ENCODE results near the gene HCRTR2.
"Not testable (repeated sequence)": the region's sequence is repeated elsewhere in the genome, so short reads cannot be mapped to it uniquely, and the experiment has no call there.

The HCRTR2 gene

DNA sequence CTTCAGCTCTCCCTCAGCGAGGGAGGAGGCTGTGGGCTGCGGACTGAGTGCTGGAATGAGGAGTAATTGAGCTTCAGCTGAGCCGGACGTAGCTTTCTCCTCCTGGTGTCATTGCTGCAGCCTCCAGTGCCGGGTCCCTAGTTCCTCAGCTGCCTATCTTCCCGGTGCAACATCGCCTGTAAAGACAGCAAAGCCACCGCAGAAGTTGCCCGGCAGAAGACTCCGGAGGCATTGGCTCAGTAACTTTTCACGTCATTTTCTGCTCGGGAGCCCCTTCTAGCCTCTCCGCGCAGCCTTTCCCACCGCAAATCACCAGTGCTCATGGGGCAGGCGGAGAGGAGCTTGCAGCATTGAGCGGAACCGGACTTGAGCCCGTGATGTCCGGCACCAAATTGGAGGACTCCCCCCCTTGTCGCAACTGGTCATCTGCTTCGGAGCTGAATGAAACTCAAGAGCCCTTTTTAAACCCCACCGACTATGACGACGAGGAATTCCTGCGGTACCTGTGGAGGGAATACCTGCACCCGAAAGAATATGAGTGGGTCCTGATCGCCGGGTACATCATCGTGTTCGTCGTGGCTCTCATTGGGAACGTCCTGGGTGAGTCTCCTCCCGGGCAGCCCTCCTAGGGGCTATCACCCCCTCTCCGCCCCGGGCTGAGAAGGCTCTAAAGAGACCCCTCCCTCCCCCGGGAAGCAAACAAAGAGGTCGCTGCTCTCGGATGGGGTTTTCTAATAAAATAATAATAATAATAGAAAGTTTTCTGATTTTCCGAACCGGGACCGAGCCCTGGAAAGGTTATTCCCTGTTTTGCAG, at the start of gene HCRTR2:
HCRTR2 (plus strand) TSS at position 305 of the 816 bp plus-strand sequence; CDS start at position 378, 73 bp downstream.
- Histone ChIP-seq H3K9me3 (ENCODE audit: control insufficient read depth in 2 of 2, low read length in 2 of 2) (no peaks in the 10 kb centered on the region), H3K27me3 (ENCODE audit: control insufficient read depth in 1 of 2, insufficient read depth in 2 of 2, low read length in 2 of 2) (peaks cover 17 to 18% of the 10 kb centered on the region in 2 donors), H3K27ac (ENCODE audit: low read length) (no peak within 1 kb of the TSS), H3K4me1 (ENCODE audit: control insufficient read depth, insufficient read depth, low read length) (peaks cover 3% of the 10 kb centered on the region), H3K36me3 (ENCODE audit: control insufficient read depth in 2 of 2, insufficient read depth in 2 of 2, low read length in 2 of 2) (no peaks in the 10 kb centered on the region), H3K4me3 (ENCODE audit: low read length in 2 of 2) (peak within 1 kb of the TSS; percentile 9 to 61), H3K9ac (ENCODE audit: low read length in 2 of 2) (no peak within 1 kb of the TSS)

DNA sequence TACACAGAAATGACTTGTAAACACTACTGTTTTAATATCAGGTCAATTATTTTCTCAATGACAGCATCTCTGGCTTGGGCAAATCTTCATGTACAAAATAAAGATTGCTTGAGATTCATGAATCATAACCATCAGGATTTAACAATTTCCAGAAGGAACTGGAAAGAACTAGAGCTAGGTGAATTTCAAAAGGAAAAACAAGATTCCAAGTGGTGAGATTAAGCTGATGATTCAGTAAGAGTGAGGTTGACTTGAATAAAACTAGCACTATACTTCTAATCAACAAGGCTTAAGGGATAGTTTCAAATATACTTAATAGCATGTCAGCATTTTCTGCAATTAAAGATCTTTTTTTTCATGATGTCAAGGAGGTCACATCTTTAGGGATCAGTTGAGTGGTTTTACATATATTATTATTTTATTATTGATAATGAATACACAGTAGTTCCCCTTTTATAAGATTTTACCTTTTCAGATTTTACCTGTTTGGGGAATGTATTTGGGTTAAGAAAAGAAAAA, 43.5 kb upstream of the HCRTR2 start:
- Histone ChIP-seq H3K27me3 (ENCODE audit: control insufficient read depth in 1 of 2, insufficient read depth in 2 of 2, low read length in 2 of 2) (no peaks in the 10 kb centered on the region), H3K9ac (ENCODE audit: low read length in 2 of 2) (no peak overlapping the region), H3K4me3 (ENCODE audit: low read length in 2 of 2) (no peak overlapping the region), H3K9me3 (ENCODE audit: control insufficient read depth in 2 of 2, low read length in 2 of 2) (no peaks in the 10 kb centered on the region), H3K27ac (ENCODE audit: low read length) (no peak overlapping the region), H3K4me1 (ENCODE audit: control insufficient read depth, insufficient read depth, low read length) (no peaks in the 10 kb centered on the region), H3K36me3 (ENCODE audit: control insufficient read depth in 2 of 2, insufficient read depth in 2 of 2, low read length in 2 of 2) (no peaks in the 10 kb centered on the region)

GRCh38 chr6:55131616-55132015, 42.7 kb upstream of the HCRTR2 start:
- H3K27ac ChIP-seq (ENCODE audit: low read length) = no peak overlapping the region
- H3K4me3 ChIP-seq (ENCODE audit: low read length in 2 of 2) = no peak overlapping the region
- no peaks in the 10 kb centered on the region for H3K36me3 ChIP-seq (ENCODE audit: control insufficient read depth in 2 of 2, insufficient read depth in 2 of 2, low read length in 2 of 2)
- H3K27me3 ChIP-seq (ENCODE audit: control insufficient read depth in 1 of 2, insufficient read depth in 2 of 2, low read length in 2 of 2) = no peaks in the 10 kb centered on the region
- no peak overlapping the region for H3K9ac ChIP-seq (ENCODE audit: low read length in 2 of 2)
- no peaks in the 10 kb centered on the region for H3K4me1 ChIP-seq (ENCODE audit: control insufficient read depth, insufficient read depth, low read length)
- H3K9me3 ChIP-seq (ENCODE audit: control insufficient read depth in 2 of 2, low read length in 2 of 2) = no peaks in the 10 kb centered on the region

GRCh38 chr6:55136916-55137315, 37.4 kb upstream of the HCRTR2 start:
- H3K9me3 ChIP-seq (ENCODE audit: control insufficient read depth in 2 of 2, low read length in 2 of 2) = no peaks in the 10 kb centered on the region
- no peaks in the 10 kb centered on the region for H3K4me1 ChIP-seq (ENCODE audit: control insufficient read depth, insufficient read depth, low read length)
- H3K27me3 ChIP-seq (ENCODE audit: control insufficient read depth in 1 of 2, insufficient read depth in 2 of 2, low read length in 2 of 2) = no peaks in the 10 kb centered on the region
- H3K4me3 ChIP-seq (ENCODE audit: low read length in 2 of 2) = no peak overlapping the region
- no peak overlapping the region for H3K9ac ChIP-seq (ENCODE audit: low read length in 2 of 2)
- H3K27ac ChIP-seq (ENCODE audit: low read length) = no peak overlapping the region
- no peaks in the 10 kb centered on the region for H3K36me3 ChIP-seq (ENCODE audit: control insufficient read depth in 2 of 2, insufficient read depth in 2 of 2, low read length in 2 of 2)

DNA sequence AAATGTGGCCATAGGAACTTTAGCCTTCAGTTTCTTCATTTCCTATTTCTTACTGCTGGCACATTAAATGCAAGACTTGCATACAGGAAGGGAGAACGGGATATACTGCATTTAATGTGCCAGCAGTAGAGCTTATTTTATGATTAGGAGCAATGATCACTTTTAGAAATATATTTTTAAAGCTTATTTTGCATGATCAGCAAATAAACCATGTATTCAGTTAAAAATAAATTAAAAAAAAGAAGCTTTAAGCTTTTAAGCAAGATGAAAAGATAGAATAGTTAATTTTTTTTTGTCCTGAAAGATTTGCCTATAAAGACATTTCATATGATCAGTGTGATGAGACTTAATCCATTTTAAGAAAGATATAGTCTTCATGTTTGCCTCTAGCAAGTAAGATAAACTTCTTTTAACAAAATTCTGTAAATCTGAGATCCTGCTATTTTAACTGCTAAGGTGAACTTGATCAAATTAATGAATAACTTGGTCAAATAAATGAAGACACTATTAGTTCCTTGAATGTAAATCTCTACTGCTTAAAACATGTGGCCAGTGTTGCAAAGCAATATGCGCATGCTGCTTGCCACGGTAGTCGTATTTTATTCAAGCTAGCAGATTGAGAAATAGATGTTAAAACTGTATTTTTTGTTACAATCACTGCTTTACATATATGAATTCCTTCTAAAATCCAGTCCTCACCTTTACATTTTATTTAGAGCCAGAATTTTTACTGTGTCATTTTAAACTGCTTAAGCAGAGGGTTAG, 36.2 kb upstream of the HCRTR2 start:
- no peaks in the 10 kb centered on the region for H3K4me1 ChIP-seq (ENCODE audit: control insufficient read depth, insufficient read depth, low read length)
- H3K36me3 ChIP-seq (ENCODE audit: control insufficient read depth in 2 of 2, insufficient read depth in 2 of 2, low read length in 2 of 2) = no peaks in the 10 kb centered on the region
- H3K27me3 ChIP-seq (ENCODE audit: control insufficient read depth in 1 of 2, insufficient read depth in 2 of 2, low read length in 2 of 2) = no peaks in the 10 kb centered on the region
- H3K4me3 ChIP-seq (ENCODE audit: low read length in 2 of 2) = no peak overlapping the region
- no peak overlapping the region for H3K27ac ChIP-seq (ENCODE audit: low read length)
- H3K9ac ChIP-seq (ENCODE audit: low read length in 2 of 2) = no peak overlapping the region
- H3K9me3 ChIP-seq (ENCODE audit: control insufficient read depth in 2 of 2, low read length in 2 of 2) = no peaks in the 10 kb centered on the region

DNA sequence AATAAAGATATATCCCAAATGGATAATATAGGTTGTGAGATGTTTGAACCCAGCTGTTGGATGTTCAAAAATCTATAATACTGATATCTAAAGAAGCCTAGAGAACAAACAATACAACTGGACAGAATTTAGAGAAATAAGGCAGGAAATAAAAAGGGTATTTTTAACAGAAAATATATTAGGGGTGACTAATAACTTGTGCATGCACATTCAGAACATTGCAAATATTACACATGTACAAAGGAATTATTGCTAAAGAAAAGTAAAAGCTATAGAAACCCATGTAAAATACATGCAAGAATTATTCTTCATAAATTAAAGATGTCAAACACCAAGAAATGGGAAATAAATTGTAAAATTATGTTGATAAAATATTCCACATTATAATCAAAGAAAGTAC, 32.7 kb upstream of the HCRTR2 start:
- Histone ChIP-seq H3K9me3 (ENCODE audit: control insufficient read depth in 2 of 2, low read length in 2 of 2) (no peaks in the 10 kb centered on the region), H3K9ac (ENCODE audit: low read length in 2 of 2) (no peak overlapping the region), H3K4me3 (ENCODE audit: low read length in 2 of 2) (no peak overlapping the region), H3K4me1 (ENCODE audit: control insufficient read depth, insufficient read depth, low read length) (no peaks in the 10 kb centered on the region), H3K36me3 (ENCODE audit: control insufficient read depth in 2 of 2, insufficient read depth in 2 of 2, low read length in 2 of 2) (no peaks in the 10 kb centered on the region), H3K27me3 (ENCODE audit: control insufficient read depth in 1 of 2, insufficient read depth in 2 of 2, low read length in 2 of 2) (no peaks in the 10 kb centered on the region), H3K27ac (ENCODE audit: low read length) (no peak overlapping the region)

GRCh38 chr6:55142610-55143009, 31.7 kb upstream of the HCRTR2 start:
- H3K36me3 ChIP-seq (ENCODE audit: control insufficient read depth in 2 of 2, insufficient read depth in 2 of 2, low read length in 2 of 2) = no peaks in the 10 kb centered on the region
- no peaks in the 10 kb centered on the region for H3K9me3 ChIP-seq (ENCODE audit: control insufficient read depth in 2 of 2, low read length in 2 of 2)
- no peaks in the 10 kb centered on the region for H3K4me1 ChIP-seq (ENCODE audit: control insufficient read depth, insufficient read depth, low read length)
- no peak overlapping the region for H3K27ac ChIP-seq (ENCODE audit: low read length)
- no peak overlapping the region for H3K9ac ChIP-seq (ENCODE audit: low read length in 2 of 2)
- H3K4me3 ChIP-seq (ENCODE audit: low read length in 2 of 2) = no peak overlapping the region
- no peaks in the 10 kb centered on the region for H3K27me3 ChIP-seq (ENCODE audit: control insufficient read depth in 1 of 2, insufficient read depth in 2 of 2, low read length in 2 of 2)

GRCh38 chr6:55153284-55153683, 21.0 kb upstream of the HCRTR2 start:
- H3K9me3 ChIP-seq (ENCODE audit: control insufficient read depth in 2 of 2, low read length in 2 of 2) = peaks cover 0 to 2% of the 10 kb centered on the region in 2 donors

GRCh38 chr6:55158784-55159183, 15.5 kb upstream of the HCRTR2 start:
- H3K36me3 ChIP-seq (ENCODE audit: control insufficient read depth in 2 of 2, insufficient read depth in 2 of 2, low read length in 2 of 2); H3K9me3 ChIP-seq (ENCODE audit: control insufficient read depth in 2 of 2, low read length in 2 of 2); H3K27ac ChIP-seq (ENCODE audit: low read length); H3K27me3 ChIP-seq (ENCODE audit: control insufficient read depth in 1 of 2, insufficient read depth in 2 of 2, low read length in 2 of 2); H3K4me3 ChIP-seq (ENCODE audit: low read length in 2 of 2); H3K4me1 ChIP-seq (ENCODE audit: control insufficient read depth, insufficient read depth, low read length); H3K9ac ChIP-seq (ENCODE audit: low read length in 2 of 2): not testable (repeated sequence)

More at GRCh38 chr6:55153284-55153683, 21.0 kb upstream of the HCRTR2 start:
- Histone ChIP-seq H3K27me3 (ENCODE audit: control insufficient read depth in 1 of 2, insufficient read depth in 2 of 2, low read length in 2 of 2) (no peaks in the 10 kb centered on the region), H3K4me1 (ENCODE audit: control insufficient read depth, insufficient read depth, low read length) (no peaks in the 10 kb centered on the region), H3K9ac (ENCODE audit: low read length in 2 of 2) (no peak overlapping the region), H3K27ac (ENCODE audit: low read length) (no peak overlapping the region), H3K36me3 (ENCODE audit: control insufficient read depth in 2 of 2, insufficient read depth in 2 of 2, low read length in 2 of 2) (no peaks in the 10 kb centered on the region), H3K4me3 (ENCODE audit: low read length in 2 of 2) (no peak overlapping the region)

GRCh38 chr6:55167860-55168259, 6.5 kb upstream of the HCRTR2 start:
- Histone ChIP-seq H3K9ac (ENCODE audit: low read length in 2 of 2) (no peak overlapping the region), H3K4me1 (ENCODE audit: control insufficient read depth, insufficient read depth, low read length) (no peaks in the 10 kb centered on the region), H3K27me3 (ENCODE audit: control insufficient read depth in 1 of 2, insufficient read depth in 2 of 2, low read length in 2 of 2) (no peaks in the 10 kb centered on the region), H3K4me3 (ENCODE audit: low read length in 2 of 2) (no peak overlapping the region), H3K9me3 (ENCODE audit: control insufficient read depth in 2 of 2, low read length in 2 of 2) (no peaks in the 10 kb centered on the region), H3K36me3 (ENCODE audit: control insufficient read depth in 2 of 2, insufficient read depth in 2 of 2, low read length in 2 of 2) (no peaks in the 10 kb centered on the region), H3K27ac (ENCODE audit: low read length) (no peak overlapping the region)
